ENCODE data around the gene IL18.
"Not testable (repeated sequence)": the region's sequence is repeated elsewhere in the genome, so short reads cannot be mapped to it uniquely, and the experiment has no call there.

The IL18 gene

GRCh38 chr11:112115386-112115785 lies 48.5 kb downstream of the IL18 start:
- no peak for DNase-seq (ENCODE audit: low read depth)

GRCh38 chr11:112114460-112114859 lies 49.4 kb downstream of the IL18 start:
- DNase-seq (ENCODE audit: low read depth): no peak

- no peak for DNase-seq (ENCODE audit: low read depth)
Observed at GRCh38 chr11:112113539-112114457, 50.1 kb downstream of the IL18 start.

- DNase-seq (ENCODE audit: low read depth): no peak
Observed at GRCh38 chr11:112106070-112106469, 57.8 kb downstream of the IL18 start.

- DNase-seq (ENCODE audit: low read depth): no peak
Observed at GRCh38 chr11:112103446-112103845, 60.4 kb downstream of the IL18 start.

- no peak for DNase-seq (ENCODE audit: low read depth)
Observed at GRCh38 chr11:112100462-112100861, 63.4 kb downstream of the IL18 start.

GRCh38 chr11:112097734-112098528 lies 66.0 kb downstream of the IL18 start:
- DNase-seq (ENCODE audit: low read depth): no peak

- DNase-seq (ENCODE audit: low read depth): no peak
Observed at GRCh38 chr11:112096194-112096593, 67.7 kb downstream of the IL18 start.

GRCh38 chr11:112095302-112095701 lies 68.6 kb downstream of the IL18 start:
- DNase-seq (ENCODE audit: low read depth): not testable (repeated sequence)
